ENCODE results near the gene PIP5KL1. TPM values are rescaled to one million over a fixed set of nuclear protein-coding genes. Genes with fewer than 3 reads are reported as not detected.
A peak's percentile ranks its signal among the peaks of the same experiment; 100 is the strongest.

The PIP5KL1 gene
- total and polyA plus RNA-seq, 2 of the 4 experiments (the other 2 are of a cell fraction), result 0.36 to 3.6 TPM

DNA sequence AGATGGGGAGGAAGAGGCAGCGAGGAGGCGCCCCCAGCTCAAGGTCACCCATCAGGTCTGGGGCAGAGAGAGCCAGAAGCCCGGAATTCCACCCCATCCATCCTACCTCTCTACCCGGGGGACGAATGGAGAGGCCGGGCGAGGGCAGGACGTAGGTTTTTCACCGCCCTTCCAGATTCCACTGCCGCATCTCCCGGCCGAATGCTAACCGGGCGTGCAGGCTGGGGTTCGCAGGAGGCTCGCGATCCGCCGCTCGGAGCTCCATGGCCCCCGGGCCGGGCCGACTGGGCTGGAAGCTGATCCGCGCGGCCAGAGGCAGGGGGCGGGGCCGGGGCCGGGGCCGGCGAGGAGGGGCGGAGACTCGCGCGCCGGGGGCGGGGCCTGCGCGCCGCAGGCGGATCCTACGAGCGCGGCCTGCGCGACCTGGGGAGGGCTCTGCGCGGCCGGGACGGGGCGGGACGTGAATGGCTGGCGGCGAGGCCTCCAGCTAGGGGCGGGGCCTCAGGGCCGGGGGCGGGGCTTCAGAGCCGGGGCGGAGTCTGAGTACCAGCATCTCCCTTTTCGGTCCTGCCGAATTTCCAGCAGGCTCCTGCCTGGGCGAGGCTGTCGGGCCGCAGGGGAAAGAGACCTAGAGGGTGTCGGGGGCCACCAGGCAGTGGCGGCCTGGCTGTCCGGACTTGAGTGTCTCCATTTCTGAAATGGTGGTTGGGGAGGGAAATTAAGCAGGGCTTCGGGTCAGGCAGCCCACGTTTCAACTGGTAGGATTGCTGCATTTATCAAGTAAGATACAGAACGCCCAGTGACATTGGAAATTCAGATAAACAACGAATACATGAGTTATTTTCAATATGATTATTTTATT lies 13.6 kb downstream of the PIP5KL1 start, which contains the start of gene ST6GALNAC4:
Gene ST6GALNAC4 (minus strand): TSS at position 322 of the 862 bp plus-strand sequence. CDS start 622 bp downstream, outside the sequence.
- Histone ChIP-seq H3K79me1 (ENCODE audit: low read depth in 1 of 2, low read length in 2 of 2) (peaks cover 4 to 34% of the 10 kb centered on the region in 2 experiments), H3K4me1 (ENCODE audit: control insufficient read depth, insufficient read depth, low read length) (peaks cover 27% of the 10 kb centered on the region), H3K27me3 (ENCODE audit: control insufficient read depth, insufficient read depth, low read length) (no peaks in the 10 kb centered on the region), H4K5ac (ENCODE audit: low read depth, low read length) (peak within 1 kb of the TSS; percentile 74; the same call in 1 of the 2 replicates), H4K20me1 (ENCODE audit: insufficient read depth, low read length) (peaks cover 7% of the 10 kb centered on the region; the same call in 1 of the 2 replicates), H3K4me2 (ENCODE audit: low read depth, low read length) (peak within 1 kb of the TSS; percentile 99), H3K4ac (ENCODE audit: low read depth, low read length) (peak within 1 kb of the TSS; percentile 76), H2BK15ac (ENCODE audit: low read depth, low read length) (peak within 1 kb of the TSS; percentile 78; the same call in 1 of the 3 replicates), H4K8ac (ENCODE audit: low read depth in 2 of 2, low read length in 2 of 2) (peak within 1 kb of the TSS; percentile 18 to 84; a peak in 3 of 4 replicates), H3K9me1 (ENCODE audit: insufficient read depth, low read length) (peaks cover 14% of the 10 kb centered on the region), H2BK5ac (ENCODE audit: low read depth, low read length, poor library complexity, severe bottlenecking) (peak within 1 kb of the TSS; percentile 3), H2AK5ac (ENCODE audit: low read depth, low read length) (peak within 1 kb of the TSS; percentile 72), H2BK20ac (ENCODE audit: low read depth, low read length) (peak within 1 kb of the TSS; percentile 57; the same call in 1 of the 2 replicates), H2AFZ (replicated peaks; ENCODE audit: low read length, poor library complexity) (peak within 1 kb of the TSS; percentile 97), H3K27ac (ENCODE audit: insufficient read depth, low read length) (peak within 1 kb of the TSS; percentile 68), H3K23ac (ENCODE audit: low read depth, low read length) (peak within 1 kb of the TSS; percentile 91), H2AK9ac (replicated peaks; ENCODE audit: low read depth, low read length, poor library complexity) (peak within 1 kb of the TSS; percentile 97), H3K56ac (ENCODE audit: extremely low read depth, insufficient read depth, low read length) (0 out of 2 replicates have a peak within 1 kb of the TSS, but pooled peaks have one; percentile 14), H3K36me3 (ENCODE audit: control insufficient read depth, insufficient read depth, low read length) (peaks cover 12% of the 10 kb centered on the region), H3K18ac (ENCODE audit: low read depth, low read length) (peak within 1 kb of the TSS; percentile 14; the same call in 1 of the 2 replicates), H3K4me3 (ENCODE audit: insufficient read depth, low read depth, low read length) (peak within 1 kb of the TSS; percentile 66), H3K9ac (ENCODE audit: low read depth, low read length) (peak within 1 kb of the TSS; percentile 82), H3K14ac (replicated peaks; ENCODE audit: low read depth, low read length) (peak within 1 kb of the TSS; percentile 90), H4K91ac (ENCODE audit: insufficient read depth, low read depth, low read length) (peak within 1 kb of the TSS; percentile 65), H2BK120ac (ENCODE audit: low read depth, low read length) (peak within 1 kb of the TSS; percentile 57), H3K9me3 (ENCODE audit: control insufficient read depth, insufficient read depth, low read length) (no peaks in the 10 kb centered on the region)
- in situ Hi-C loops (cut with MboI; ENCODE audit: low sequenced_read_pairs), result no loop called here
- ChIA-PET POLR2A (ENCODE audit: unreplicated experiment) (interaction anchor here (0.5 to 0.6 kb wide), 2 partner anchors 8 to 128 kb away, joined by 3 to 4 read pairs; no protein-coding TSS in a partner anchor), CTCF (interaction anchor here (1.1 kb wide), 1 partner anchor 183 kb away, joined by 3 read pairs; no protein-coding TSS in a partner anchor)
- peak; percentile 95 for ATAC-seq (ENCODE audit: low read depth)
- dilution Hi-C loops (cut with HindIII; ENCODE audit: low sequenced_read_pairs, unreplicated experiment), result no loop called here
- WGBS, 2 experiments (ENCODE audit: extremely low coverage in 2 of 2, insufficient read length in 1 of 2), result 1% methylated on average over 53 of the region's 71 CpGs; no CpG with 5 or more reads in 1 of the 2 experiments
- TF ChIP-seq FOS (IDR thresholded peaks at IDR 0.05; ENCODE audit: low read depth, low read length) (no peak), NFE2L2 (IDR thresholded peaks at IDR 0.05; ENCODE audit: low read depth, low read length) (no peak), RCOR1 (IDR thresholded peaks at IDR 0.05; ENCODE audit: insufficient replicate concordance, low read length) (no peak), MXI1 (IDR thresholded peaks at IDR 0.05; ENCODE audit: borderline replicate concordance, low read depth, low read length) (no peak; the same call in 1 of the 2 replicates), CHD1 (IDR thresholded peaks at IDR 0.05; ENCODE audit: low read depth, low read length) (no peak), BHLHE40 (IDR thresholded peaks at IDR 0.05; ENCODE audit: low read depth, low read length) (no peak), POLR2A (IDR thresholded peaks at IDR 0.05; ENCODE audit: low read depth, low read length) (peak; percentile 41; the same call in 1 of the 2 replicates), MAZ (IDR thresholded peaks at IDR 0.05; ENCODE audit: borderline replicate concordance, low read depth, low read length) (peak; percentile 55; the same call in 1 of the 2 replicates), RFX5 (IDR thresholded peaks at IDR 0.05; ENCODE audit: low read depth, low read length) (no peak), CEBPB (IDR thresholded peaks at IDR 0.05; ENCODE audit: low read depth, low read length) (no peak)
- TF ChIP-seq, protein P1, sequence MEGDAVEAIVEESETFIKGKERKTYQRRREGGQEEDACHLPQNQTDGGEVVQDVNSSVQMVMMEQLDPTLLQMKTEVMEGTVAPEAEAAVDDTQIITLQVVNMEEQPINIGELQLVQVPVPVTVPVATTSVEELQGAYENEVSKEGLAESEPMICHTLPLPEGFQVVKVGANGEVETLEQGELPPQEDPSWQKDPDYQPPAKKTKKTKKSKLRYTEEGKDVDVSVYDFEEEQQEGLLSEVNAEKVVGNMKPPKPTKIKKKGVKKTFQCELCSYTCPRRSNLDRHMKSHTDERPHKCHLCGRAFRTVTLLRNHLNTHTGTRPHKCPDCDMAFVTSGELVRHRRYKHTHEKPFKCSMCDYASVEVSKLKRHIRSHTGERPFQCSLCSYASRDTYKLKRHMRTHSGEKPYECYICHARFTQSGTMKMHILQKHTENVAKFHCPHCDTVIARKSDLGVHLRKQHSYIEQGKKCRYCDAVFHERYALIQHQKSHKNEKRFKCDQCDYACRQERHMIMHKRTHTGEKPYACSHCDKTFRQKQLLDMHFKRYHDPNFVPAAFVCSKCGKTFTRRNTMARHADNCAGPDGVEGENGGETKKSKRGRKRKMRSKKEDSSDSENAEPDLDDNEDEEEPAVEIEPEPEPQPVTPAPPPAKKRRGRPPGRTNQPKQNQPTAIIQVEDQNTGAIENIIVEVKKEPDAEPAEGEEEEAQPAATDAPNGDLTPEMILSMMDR (conservative IDR thresholded peaks at IDR 0.05; ENCODE audit: low read depth, low read length), result no peak
- TF ChIP-seq, protein P2, sequence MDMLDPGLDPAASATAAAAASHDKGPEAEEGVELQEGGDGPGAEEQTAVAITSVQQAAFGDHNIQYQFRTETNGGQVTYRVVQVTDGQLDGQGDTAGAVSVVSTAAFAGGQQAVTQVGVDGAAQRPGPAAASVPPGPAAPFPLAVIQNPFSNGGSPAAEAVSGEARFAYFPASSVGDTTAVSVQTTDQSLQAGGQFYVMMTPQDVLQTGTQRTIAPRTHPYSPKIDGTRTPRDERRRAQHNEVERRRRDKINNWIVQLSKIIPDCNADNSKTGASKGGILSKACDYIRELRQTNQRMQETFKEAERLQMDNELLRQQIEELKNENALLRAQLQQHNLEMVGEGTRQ (IDR thresholded peaks at IDR 0.05; ENCODE audit: low read depth, low read length), result no peak
- no TSS peak for BruUV-seq (replicated peaks)
- peak; percentile 88 for DNase-seq
- intact Hi-C loops (cut with micrococcal nuclease), result loop anchor here (5.0 to 10.0 kb wide), 3 partner anchors 80 to 302 kb away; partner anchors contain the start of genes FPGS and STXBP1

All from IMR-90 (cell line).